KOPT-K1 (cell line): ENCODE data around the gene ARL6IP4.
"Not testable (repeated sequence)": the region's sequence is repeated elsewhere in the genome, so short reads cannot be mapped to it uniquely, and the experiment has no call there.

Source experiments
- H3K27ac ChIP-seq: fragments of 200-600 bp; sonication (generic); 2 replicates; pipeline ENCODE4 v1.5.1; 2016; ENCODE audit warnings: antibody characterized with exemption, mild to moderate bottlenecking, low read depth, low read length; ENCODE audit not compliant: poor library complexity, severe bottlenecking
- H3K36me3 ChIP-seq: fragments of 200-600 bp; sonication (generic); 2 replicates; pipeline ENCODE4 v1.5.1; 2017; ENCODE audit warnings: antibody characterized with exemption, mild to moderate bottlenecking, low read length, moderate library complexity; ENCODE audit not compliant: insufficient read depth
- H3K9me3 ChIP-seq: fragments of 200-600 bp; sonication (generic); 2 replicates; pipeline ENCODE4 v1.5.1; 2017; ENCODE audit warnings: antibody characterized with exemption, low read length, mild to moderate bottlenecking; ENCODE audit not compliant: insufficient read depth, poor library complexity, severe bottlenecking

The ARL6IP4 gene

GRCh38 chr12:122999196-122999946 lies 18.9 kb downstream of the ARL6IP4 start:
- no peak overlapping the region for H3K27ac ChIP-seq
- peaks cover 98% of the 10 kb centered on the region for H3K36me3 ChIP-seq
- H3K9me3 ChIP-seq = no peaks in the 10 kb centered on the region

- peaks cover 98% of the 10 kb centered on the region for H3K36me3 ChIP-seq
- no peak overlapping the region for H3K27ac ChIP-seq
- no peaks in the 10 kb centered on the region for H3K9me3 ChIP-seq
Measured at GRCh38 chr12:122999986-123000420, 19.5 kb downstream of the ARL6IP4 start.

- no peak overlapping the region for H3K27ac ChIP-seq
- peaks cover 98% of the 10 kb centered on the region for H3K36me3 ChIP-seq
- no peaks in the 10 kb centered on the region for H3K9me3 ChIP-seq
Measured at GRCh38 chr12:123000578-123000977, 20.1 kb downstream of the ARL6IP4 start.

GRCh38 chr12:123001464-123001863 lies 21.0 kb downstream of the ARL6IP4 start:
- H3K9me3 ChIP-seq = no peaks in the 10 kb centered on the region
- H3K36me3 ChIP-seq = peaks cover 95% of the 10 kb centered on the region
- no peak overlapping the region for H3K27ac ChIP-seq

- H3K27ac ChIP-seq = no peak overlapping the region
- H3K9me3 ChIP-seq = no peaks in the 10 kb centered on the region
- H3K36me3 ChIP-seq = peaks cover 93% of the 10 kb centered on the region
Measured at GRCh38 chr12:123003257-123003656, 22.8 kb downstream of the ARL6IP4 start.

- peaks cover 93% of the 10 kb centered on the region for H3K36me3 ChIP-seq
- H3K9me3 ChIP-seq = no peaks in the 10 kb centered on the region
- no peak overlapping the region for H3K27ac ChIP-seq
Measured at GRCh38 chr12:123004287-123004686, 23.8 kb downstream of the ARL6IP4 start.

- Histone ChIP-seq H3K9me3 (no peaks in the 10 kb centered on the region), H3K36me3 (peaks cover 93% of the 10 kb centered on the region)
Measured at GRCh38 chr12:123005081-123005626, 24.7 kb downstream of the ARL6IP4 start.

GRCh38 chr12:123006977-123007376 lies 26.5 kb downstream of the ARL6IP4 start:
- Histone ChIP-seq H3K9me3 (no peaks in the 10 kb centered on the region), H3K27ac (no peak overlapping the region), H3K36me3 (peaks cover 93% of the 10 kb centered on the region)

More at GRCh38 chr12:123005081-123005626, 24.7 kb downstream of the ARL6IP4 start:
- H3K27ac ChIP-seq = no peak overlapping the region

GRCh38 chr12:123010110-123010509 lies 29.6 kb downstream of the ARL6IP4 start:
- Histone ChIP-seq H3K9me3 (no peaks in the 10 kb centered on the region), H3K36me3 (peaks cover 92% of the 10 kb centered on the region)

GRCh38 chr12:123010681-123011080 lies 30.2 kb downstream of the ARL6IP4 start:
- Histone ChIP-seq H3K27ac (no peak overlapping the region), H3K36me3 (peaks cover 87% of the 10 kb centered on the region)

More at GRCh38 chr12:123010110-123010509, 29.6 kb downstream of the ARL6IP4 start:
- no peak overlapping the region for H3K27ac ChIP-seq

GRCh38 chr12:123011701-123012100 lies 31.2 kb downstream of the ARL6IP4 start:
- Histone ChIP-seq H3K27ac (no peak overlapping the region), H3K36me3 (peaks cover 82% of the 10 kb centered on the region), H3K9me3 (no peaks in the 10 kb centered on the region)

More at GRCh38 chr12:123010681-123011080, 30.2 kb downstream of the ARL6IP4 start:
- no peaks in the 10 kb centered on the region for H3K9me3 ChIP-seq

GRCh38 chr12:123013185-123014095 lies 33.0 kb downstream of the ARL6IP4 start:
- no peaks in the 10 kb centered on the region for H3K9me3 ChIP-seq
- peaks cover 65% of the 10 kb centered on the region for H3K36me3 ChIP-seq
- H3K27ac ChIP-seq = no peak overlapping the region

- not testable (repeated sequence) for H3K9me3 ChIP-seq, H3K27ac ChIP-seq
- H3K36me3 ChIP-seq = peaks cover 54% of the 10 kb centered on the region
Measured at GRCh38 chr12:123014473-123014872, 34.0 kb downstream of the ARL6IP4 start.

GRCh38 chr12:123017753-123018152 lies 37.3 kb downstream of the ARL6IP4 start:
- Histone ChIP-seq H3K36me3 (peaks cover 45% of the 10 kb centered on the region), H3K9me3 (no peaks in the 10 kb centered on the region), H3K27ac (no peak overlapping the region)

- H3K36me3 ChIP-seq = peaks cover 41% of the 10 kb centered on the region
- H3K27ac ChIP-seq = no peak overlapping the region
- no peaks in the 10 kb centered on the region for H3K9me3 ChIP-seq
Measured at GRCh38 chr12:123019841-123020138, 39.3 kb downstream of the ARL6IP4 start.
